ENCODE results near the gene CCDC85A. TPM values are rescaled to one million over a fixed set of nuclear protein-coding genes. Genes with fewer than 3 reads are reported as not detected.

The CCDC85A gene
- polyA plus RNA-seq, 1 experiment: 4.2 TPM

- CTCF ChIA-PET: interaction anchor here (0.8 kb wide), 1 partner anchor 24 kb away, joined by 3 read pairs; no protein-coding TSS in a partner anchor
- Histone ChIP-seq H3K36me3 (ENCODE audit: control insufficient read depth, insufficient read depth, low read length) (no peaks in the 10 kb centered on the region), H3K4me3 (ENCODE audit: low read depth, low read length) (no peak overlapping the region), H3K27me3 (ENCODE audit: control insufficient read depth, insufficient read depth, low read length) (no peaks in the 10 kb centered on the region)
- no peak for DNase-seq (ENCODE audit: low read depth)
- POLR2A ChIA-PET: no interaction called here
- TF ChIP-seq CTCF (IDR thresholded peaks at IDR 0.05; ENCODE audit: insufficient read depth, low read depth, low read length): no peak
Observed at GRCh38 chr2:56209701-56210100, 25.9 kb downstream of the CCDC85A start.

GRCh38 chr2:56210291-56210690, 26.5 kb downstream of the CCDC85A start:
- TF ChIP-seq CTCF (IDR thresholded peaks at IDR 0.05; ENCODE audit: insufficient read depth, low read depth, low read length): no peak
- Histone ChIP-seq H3K36me3 (ENCODE audit: control insufficient read depth, insufficient read depth, low read length) (no peaks in the 10 kb centered on the region), H3K4me3 (ENCODE audit: low read depth, low read length) (no peak overlapping the region), H3K27me3 (ENCODE audit: control insufficient read depth, insufficient read depth, low read length) (no peaks in the 10 kb centered on the region)
- CTCF ChIA-PET: interaction anchor here (0.8 kb wide), 1 partner anchor 24 kb away, joined by 3 read pairs; no protein-coding TSS in a partner anchor
- POLR2A ChIA-PET: no interaction called here
- DNase-seq (ENCODE audit: low read depth): no peak

- Histone ChIP-seq H3K27me3 (ENCODE audit: control insufficient read depth, insufficient read depth, low read length) (no peaks in the 10 kb centered on the region), H3K36me3 (ENCODE audit: control insufficient read depth, insufficient read depth, low read length) (no peaks in the 10 kb centered on the region), H3K4me3 (ENCODE audit: low read depth, low read length) (no peak overlapping the region)
- POLR2A ChIA-PET: no interaction called here
- CTCF ChIA-PET: no interaction called here
- TF ChIP-seq CTCF (IDR thresholded peaks at IDR 0.05; ENCODE audit: insufficient read depth, low read depth, low read length): no peak
- DNase-seq (ENCODE audit: low read depth): no peak
Observed at GRCh38 chr2:56211048-56211447, 27.3 kb downstream of the CCDC85A start.

GRCh38 chr2:56215911-56216310, 32.1 kb downstream of the CCDC85A start:
- Histone ChIP-seq H3K4me3 (ENCODE audit: low read depth, low read length) (no peak overlapping the region), H3K36me3 (ENCODE audit: control insufficient read depth, insufficient read depth, low read length) (no peaks in the 10 kb centered on the region), H3K27me3 (ENCODE audit: control insufficient read depth, insufficient read depth, low read length) (no peaks in the 10 kb centered on the region)
- ChIA-PET CTCF (no interaction called here), POLR2A (no interaction called here)
- no peak for TF ChIP-seq CTCF (IDR thresholded peaks at IDR 0.05; ENCODE audit: insufficient read depth, low read depth, low read length)
- DNase-seq (ENCODE audit: low read depth): no peak

- POLR2A ChIA-PET: interaction anchor here (0.7 kb wide), 1 partner anchor 165 kb away, joined by 19 read pairs; no protein-coding TSS in a partner anchor
- CTCF ChIA-PET: no interaction called here
- no peaks in the 10 kb centered on the region for H3K36me3 ChIP-seq (ENCODE audit: control insufficient read depth, insufficient read depth, low read length)
- no peak for DNase-seq (ENCODE audit: low read depth)
- H3K4me3 ChIP-seq (ENCODE audit: low read depth, low read length): no peak overlapping the region
- H3K27me3 ChIP-seq (ENCODE audit: control insufficient read depth, insufficient read depth, low read length): no peaks in the 10 kb centered on the region
- TF ChIP-seq CTCF (IDR thresholded peaks at IDR 0.05; ENCODE audit: insufficient read depth, low read depth, low read length): no peak
Observed at GRCh38 chr2:56217106-56217505, 33.3 kb downstream of the CCDC85A start.

All from BJ (cell line).